ENCODE measurements around the gene SUSD3. TPM values are rescaled to one million over a fixed set of nuclear protein-coding genes. Genes with fewer than 3 reads are reported as not detected.
"Not testable (repeated sequence)": the region's sequence is repeated elsewhere in the genome, so short reads cannot be mapped to it uniquely, and the experiment has no call there.

Gene SUSD3
- total and polyA plus RNA-seq, 2 donors (not counting 3 experiments of a cell fraction or from before 2014, with no cell fraction given): not detected

DNA sequence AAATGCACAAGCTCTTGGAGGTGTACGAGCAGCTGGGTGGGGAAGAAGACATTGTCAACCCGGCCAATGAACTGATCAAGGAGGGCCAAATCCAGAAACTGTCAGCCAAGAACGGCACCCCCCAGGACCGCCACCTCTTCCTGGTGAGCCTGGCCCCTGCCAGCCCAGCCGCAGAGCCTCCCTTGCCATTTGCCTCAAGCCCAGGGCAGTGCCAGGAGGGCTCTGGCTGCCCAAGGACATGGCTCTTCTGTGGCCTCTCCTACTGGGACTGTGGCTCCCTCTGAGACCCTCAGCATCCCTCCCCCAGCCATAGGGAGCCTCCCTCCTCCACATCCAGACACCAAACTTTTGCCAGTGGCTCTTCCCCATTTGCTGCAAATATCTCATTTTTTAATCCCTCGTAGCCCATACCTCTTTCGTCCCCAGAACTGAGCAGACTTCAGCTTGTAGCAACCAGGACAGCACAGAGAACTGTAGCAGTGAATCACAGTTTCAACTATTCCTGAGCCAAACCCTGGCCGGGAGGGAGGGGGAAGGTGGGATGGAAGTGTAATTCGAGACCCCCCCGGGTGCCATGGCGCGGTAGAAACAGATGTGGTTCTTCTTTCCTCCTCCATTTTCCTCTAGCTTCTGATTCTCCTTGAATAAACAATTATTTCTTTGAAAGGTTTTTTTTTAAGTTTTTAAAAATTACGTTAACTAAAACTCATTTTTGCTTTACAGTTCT, 44.5 kb upstream of the SUSD3 start:
- H3K4me2 ChIP-seq (ENCODE audit: insufficient read depth, low read length): no peak overlapping the region
- FAIRE-seq (no peak), DNase-seq (ENCODE audit: low read depth, low spot score) (no peak)
- H3K9ac ChIP-seq (replicated peaks; ENCODE audit: extremely low read depth, insufficient read depth, low read length): no peak overlapping the region
- H2AFZ ChIP-seq (ENCODE audit: low read depth, low read length): no peak overlapping the region
- ChIA-PET POLR2A (no interaction called here), CTCF (interaction anchor here (3.7 kb wide), 1 partner anchor 11 kb away, joined by 25 read pairs; no protein-coding TSS in a partner anchor)
- no peaks in the 10 kb centered on the region for H3K9me1 ChIP-seq (replicated peaks; ENCODE audit: control insufficient read depth, extremely low read depth, insufficient read depth, low read length)
- no peak for TF ChIP-seq POLR2A (IDR thresholded peaks at IDR 0.05; ENCODE audit: low read depth, low read length)
- no peak for TF ChIP-seq GATA2 (IDR thresholded peaks at IDR 0.05; ENCODE audit: insufficient read depth, insufficient read length, low read depth, low read length)
- TF ChIP-seq POLR2AphosphoS5 (IDR thresholded peaks at IDR 0.05; ENCODE audit: insufficient read depth, low read depth, low read length): no peak
- TF ChIP-seq, protein P1, sequence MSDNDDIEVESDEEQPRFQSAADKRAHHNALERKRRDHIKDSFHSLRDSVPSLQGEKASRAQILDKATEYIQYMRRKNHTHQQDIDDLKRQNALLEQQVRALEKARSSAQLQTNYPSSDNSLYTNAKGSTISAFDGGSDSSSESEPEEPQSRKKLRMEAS (IDR thresholded peaks at IDR 0.05; ENCODE audit: insufficient read depth, insufficient read length): no peak
- no peak for TF ChIP-seq MYC (IDR thresholded peaks at IDR 0.05; ENCODE audit: low read depth, low read length)
- no peak for TF ChIP-seq EZH2 (IDR thresholded peaks at IDR 0.05; ENCODE audit: borderline replicate concordance, low read depth, low read length, severe bottlenecking)
- TF ChIP-seq, protein P2, sequence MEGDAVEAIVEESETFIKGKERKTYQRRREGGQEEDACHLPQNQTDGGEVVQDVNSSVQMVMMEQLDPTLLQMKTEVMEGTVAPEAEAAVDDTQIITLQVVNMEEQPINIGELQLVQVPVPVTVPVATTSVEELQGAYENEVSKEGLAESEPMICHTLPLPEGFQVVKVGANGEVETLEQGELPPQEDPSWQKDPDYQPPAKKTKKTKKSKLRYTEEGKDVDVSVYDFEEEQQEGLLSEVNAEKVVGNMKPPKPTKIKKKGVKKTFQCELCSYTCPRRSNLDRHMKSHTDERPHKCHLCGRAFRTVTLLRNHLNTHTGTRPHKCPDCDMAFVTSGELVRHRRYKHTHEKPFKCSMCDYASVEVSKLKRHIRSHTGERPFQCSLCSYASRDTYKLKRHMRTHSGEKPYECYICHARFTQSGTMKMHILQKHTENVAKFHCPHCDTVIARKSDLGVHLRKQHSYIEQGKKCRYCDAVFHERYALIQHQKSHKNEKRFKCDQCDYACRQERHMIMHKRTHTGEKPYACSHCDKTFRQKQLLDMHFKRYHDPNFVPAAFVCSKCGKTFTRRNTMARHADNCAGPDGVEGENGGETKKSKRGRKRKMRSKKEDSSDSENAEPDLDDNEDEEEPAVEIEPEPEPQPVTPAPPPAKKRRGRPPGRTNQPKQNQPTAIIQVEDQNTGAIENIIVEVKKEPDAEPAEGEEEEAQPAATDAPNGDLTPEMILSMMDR (IDR thresholded peaks at IDR 0.05; ENCODE audit: extremely low read depth in 1 of 2, insufficient read depth in 1 of 2, low read depth in 1 of 2, low read length in 2 of 2): no peak
- TF ChIP-seq JUN (IDR thresholded peaks at IDR 0.05; ENCODE audit: borderline replicate concordance, insufficient read depth, insufficient read length, low read depth): no peak
- no peak for TF ChIP-seq FOS (IDR thresholded peaks at IDR 0.05; ENCODE audit: borderline replicate concordance, insufficient read depth, low read length)
- BruUV-seq (replicated peaks): no TSS peak
- H3K27ac ChIP-seq (ENCODE audit: insufficient read depth, low read depth, low read length): no peak overlapping the region
- no peaks in the 10 kb centered on the region for H3K27me3 ChIP-seq (ENCODE audit: control insufficient read depth in 2 of 2, insufficient read depth in 2 of 2, low read length in 2 of 2)
- intact Hi-C loops (cut with micrococcal nuclease) (no loop called here), dilution Hi-C loops (cut with MboI; ENCODE audit: extremely low pct_ligation_motif_present, low sequenced_read_pairs) (no loop called here)
- no peak overlapping the region for H3K4me3 ChIP-seq (replicated peaks in 1 of 3; ENCODE audit: insufficient read depth in 1 of 3, low read depth in 1 of 3, low read length in 3 of 3)
- no peaks in the 10 kb centered on the region for H3K4me1 ChIP-seq (ENCODE audit: control insufficient read depth, extremely low read depth, insufficient read depth, low read length)
- no peaks in the 10 kb centered on the region for H3K36me3 ChIP-seq (ENCODE audit: control insufficient read depth in 2 of 2, extremely low read depth in 1 of 2, insufficient read depth in 2 of 2, low read length in 2 of 2)
- H3K9me3 ChIP-seq (replicated peaks; ENCODE audit: control insufficient read depth, insufficient read depth, low read length): no peaks in the 10 kb centered on the region
- no peaks in the 10 kb centered on the region for H3K79me2 ChIP-seq (ENCODE audit: control insufficient read depth, insufficient read depth, low read length)
- H4K20me1 ChIP-seq (replicated peaks; ENCODE audit: control insufficient read depth, extremely low read depth, insufficient read depth, low read length): no peaks in the 10 kb centered on the region

DNA sequence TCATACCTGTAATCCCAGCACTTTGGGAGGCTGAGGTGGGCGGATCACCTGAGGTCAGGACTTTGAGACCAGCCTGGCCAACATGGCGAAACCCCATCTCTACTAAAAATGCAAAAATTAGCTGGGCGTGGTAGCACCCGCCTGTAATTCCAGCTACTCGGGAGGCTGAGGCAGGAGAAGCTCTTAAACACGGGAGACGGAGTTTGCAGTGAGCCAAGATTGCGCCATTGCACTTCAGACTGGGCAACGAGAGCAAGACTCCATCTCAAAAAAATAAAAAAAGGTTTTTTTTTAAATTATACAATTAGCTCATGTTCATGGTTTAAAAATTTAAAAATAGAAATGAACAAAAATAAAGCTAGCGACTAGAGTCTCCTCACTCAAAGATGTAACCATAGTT, 43.3 kb upstream of the SUSD3 start:
- dilution Hi-C loops (cut with MboI; ENCODE audit: extremely low pct_ligation_motif_present, low sequenced_read_pairs): not testable (repeated sequence)

More for the DNA sequence above, 43.3 kb upstream of the SUSD3 start:
- H3K27me3 ChIP-seq (ENCODE audit: control insufficient read depth in 2 of 2, insufficient read depth in 2 of 2, low read length in 2 of 2); intact Hi-C loops (cut with micrococcal nuclease); H3K4me3 ChIP-seq (replicated peaks in 1 of 3; ENCODE audit: insufficient read depth in 1 of 3, low read depth in 1 of 3, low read length in 3 of 3); H3K9me1 ChIP-seq (replicated peaks; ENCODE audit: control insufficient read depth, extremely low read depth, insufficient read depth, low read length); H3K9me3 ChIP-seq (replicated peaks; ENCODE audit: control insufficient read depth, insufficient read depth, low read length); H3K27ac ChIP-seq (ENCODE audit: insufficient read depth, low read depth, low read length); H3K4me1 ChIP-seq (ENCODE audit: control insufficient read depth, extremely low read depth, insufficient read depth, low read length); H2AFZ ChIP-seq (ENCODE audit: low read depth, low read length); H4K20me1 ChIP-seq (replicated peaks; ENCODE audit: control insufficient read depth, extremely low read depth, insufficient read depth, low read length); H3K4me2 ChIP-seq (ENCODE audit: insufficient read depth, low read length); BruUV-seq (replicated peaks); FAIRE-seq; H3K36me3 ChIP-seq (ENCODE audit: control insufficient read depth in 2 of 2, extremely low read depth in 1 of 2, insufficient read depth in 2 of 2, low read length in 2 of 2); POLR2A ChIA-PET; H3K79me2 ChIP-seq (ENCODE audit: control insufficient read depth, insufficient read depth, low read length); H3K9ac ChIP-seq (replicated peaks; ENCODE audit: extremely low read depth, insufficient read depth, low read length); DNase-seq (ENCODE audit: low read depth, low spot score): not testable (repeated sequence)
- CTCF ChIA-PET: interaction anchor here (1.3 to 3.7 kb wide), 2 partner anchors 12 to 94 kb away, joined by 5 to 25 read pairs; no protein-coding TSS in a partner anchor

All from endothelial cell of umbilical vein (primary cell).